HepG2 (cell line): Measurements from ENCODE around the gene GATB. TPM values are rescaled to one million over a fixed set of nuclear protein-coding genes. Genes with fewer than 3 reads are reported as not detected.

ENCODE experiments used
- ATAC-seq: fragments of 200-7000 bp; cut with Tn5 transposase; 3 replicates; pipeline ENCODE4 v1.9.1; 2020; ENCODE audit warnings: mild to moderate bottlenecking, moderate library complexity
- BruUV-seq: library from RNA; stranded (reverse); fragments of 400-500 nt; replicated peaks from 2 replicates; lab custom pipeline; 2021; lab: Mats Ljungman, UMichigan
- CTCF ChIA-PET: fragments of 300-600 bp; formaldehyde crosslinking; extraction: SDS; loops from one replicate; lab custom pipeline; 2021; ENCODE audit warnings: low total read pairs, inconsistent platforms, low intra/inter-chr PET ratio; lab: Yijun Ruan, JAX
- POLR2A ChIA-PET: fragments of 350-600 bp; sonication (Branson Sonifier 250); formaldehyde crosslinking; loops from one replicate; lab custom pipeline; 2020; ENCODE audit warnings: antibody characterized with exemption, inconsistent platforms; lab: Yijun Ruan, JAX
- DNase-seq: peaks from one replicate; pipeline ENCODE4 v3.0.0-alpha.2; 2015; ENCODE audit warnings: low spot score
- FAIRE-seq: peaks from 3 replicates; lab custom pipeline; 2011; peaks lifted over from hg19 to GRCh38; lab: Jason Lieb, UNC
- H2AFZ ChIP-seq: one replicate; pipeline ENCODE4 v1.6.1; 2011; ENCODE audit warnings: low read length, inconsistent platforms
- H3K27ac ChIP-seq: fragments of 300-600 bp; 3 replicates; pipeline ENCODE4 v1.8.0; 2011; ENCODE audit warnings: mixed run types, mild to moderate bottlenecking, mixed read lengths, low read length, inconsistent platforms; ENCODE audit not compliant: insufficient read depth; ENCODE audit errors: extremely low read length
- H3K27me3 ChIP-seq, 2 experiments: fragments of 200-600 bp in 1 of 2; 2 replicates in 1 of 2; 3 replicates in 1 of 2; pipeline versions ENCODE4 v1.6.0 to v1.8.0; 2011; ENCODE audit warnings: low read length in 2 of 2, mild to moderate bottlenecking in 2 of 2, moderate library complexity in 2 of 2, inconsistent platforms in 1 of 2; ENCODE audit not compliant: insufficient read depth in 2 of 2, control insufficient read depth in 1 of 2
- H3K36me3 ChIP-seq, 2 experiments: fragments of 200-600 bp in 1 of 2; replicated peaks in 1 of 2; 2 replicates in 1 of 2; 3 replicates in 1 of 2; pipeline versions ENCODE4 v1.5.1 to v1.8.0; 2011; ENCODE audit warnings: low read length in 2 of 2, inconsistent platforms in 1 of 2; ENCODE audit not compliant: insufficient read depth in 2 of 2, control insufficient read depth in 1 of 2
- H3K4me1 ChIP-seq: 2 replicates; pipeline ENCODE4 v1.5.1; 2012; ENCODE audit warnings: low read length, inconsistent platforms; ENCODE audit not compliant: insufficient read depth
- H3K4me2 ChIP-seq: 2 replicates; pipeline ENCODE4 v1.6.0; 2011; ENCODE audit warnings: low read depth, low read length, inconsistent platforms
- H3K4me3 ChIP-seq, 3 experiments: fragments of 200-600 bp in 1 of 3; sonication (generic), shearing (Covaris generic) in 1 of 3; replicated peaks in 1 of 3; 2 replicates each; pipeline ENCODE4 v1.5.1; 2011 to 2016; ENCODE audit warnings: low read length in 3 of 3, inconsistent platforms in 2 of 3, low read depth in 2 of 3, mild to moderate bottlenecking in 2 of 3, control low read depth in 1 of 3, mixed read lengths in 1 of 3; ENCODE audit not compliant: insufficient read depth in 1 of 3
- H3K79me2 ChIP-seq: one replicate; pipeline ENCODE4 v1.6.1; 2011; ENCODE audit warnings: low read length, inconsistent platforms; ENCODE audit not compliant: insufficient read depth
- H3K9ac ChIP-seq: 2 replicates; pipeline ENCODE4 v1.6.0; 2011; ENCODE audit warnings: mild to moderate bottlenecking, low read depth, low read length, inconsistent platforms; ENCODE audit not compliant: insufficient read depth
- H3K9me3 ChIP-seq: 2 replicates; pipeline ENCODE4 v1.5.1; 2012; ENCODE audit warnings: mild to moderate bottlenecking, low read length
- H4K20me1 ChIP-seq: 2 replicates; pipeline ENCODE4 v1.6.0; 2011; ENCODE audit warnings: inconsistent platforms, mild to moderate bottlenecking, low read length, moderate library complexity; ENCODE audit not compliant: insufficient read depth
- CREBL2 ChIP-seq: sonication (generic); formaldehyde crosslinking; IDR thresholded peaks from 2 replicates; pipeline ENCODE4 v1.8.1; 2023; ENCODE audit warnings: missing genetic modification reagents, mild to moderate bottlenecking, borderline replicate concordance
- ETV5 ChIP-seq: IDR thresholded peaks from 2 replicates; pipeline ENCODE4 v1.6.1; 2018; ENCODE audit warnings: missing biosample characterization, missing genetic modification reagents, inconsistent platforms, borderline replicate concordance
- FOXM1 ChIP-seq: sonication (generic); formaldehyde crosslinking; IDR thresholded peaks from 2 replicates; pipeline ENCODE4 v1.5.0; 2020; ENCODE audit warnings: missing genetic modification reagents
- MTA1 ChIP-seq: sonication (generic); formaldehyde crosslinking; IDR thresholded peaks from 2 replicates; pipeline ENCODE4 v1.4.0; 2020; ENCODE audit warnings: missing genetic modification reagents, mild to moderate bottlenecking, borderline replicate concordance
- NR2C2 ChIP-seq: sonication (generic); formaldehyde crosslinking; IDR thresholded peaks from 2 replicates; pipeline ENCODE4 v1.4.0; 2020; ENCODE audit warnings: missing genetic modification reagents, mild to moderate bottlenecking, moderate library complexity, borderline replicate concordance
- RBAK ChIP-seq: sonication (generic); formaldehyde crosslinking; IDR thresholded peaks from 2 replicates; pipeline ENCODE4 v1.5.1; 2020; ENCODE audit warnings: mild to moderate bottlenecking, missing genetic modification reagents
- SP5 ChIP-seq: IDR thresholded peaks from 2 replicates; pipeline ENCODE4 v1.6.1; 2016; ENCODE audit warnings: low read depth, borderline replicate concordance
- TBX3 ChIP-seq: fragments of 450-650 bp; IDR thresholded peaks from 2 replicates; pipeline ENCODE4 v1.6.1; 2017; ENCODE audit warnings: antibody characterized with exemption, mild to moderate bottlenecking, inconsistent platforms, borderline replicate concordance
- ZC3H4 ChIP-seq: sonication (generic); formaldehyde crosslinking; IDR thresholded peaks from 2 replicates; pipeline ENCODE4 v1.4.0; 2020; ENCODE audit warnings: missing genetic modification reagents, borderline replicate concordance
- ZNF17 ChIP-seq: sonication (generic); formaldehyde crosslinking; IDR thresholded peaks from 2 replicates; pipeline ENCODE4 v1.5.0; 2020; ENCODE audit warnings: mild to moderate bottlenecking, missing genetic modification reagents
- ZNF207 ChIP-seq: fragments of 450-650 bp; IDR thresholded peaks from 2 replicates; pipeline ENCODE4 v1.6.1; 2016; ENCODE audit warnings: antibody characterized with exemption, borderline replicate concordance
- ZNF335 ChIP-seq: sonication (generic); formaldehyde crosslinking; IDR thresholded peaks from 2 replicates; pipeline ENCODE4 v1.4.0; 2020; ENCODE audit warnings: missing genetic modification reagents
- ZNF430 ChIP-seq: sonication (generic); formaldehyde crosslinking; IDR thresholded peaks from 2 replicates; pipeline ENCODE4 v1.9.0; 2021; ENCODE audit warnings: mild to moderate bottlenecking, missing genetic modification reagents
- WGBS: methylation state at CpG from one replicate; pipeline ENCODE4 v1.1.6; 2017; ENCODE audit warnings: low lambda C conversion rate; 5-methylcytosine and 5-hydroxymethylcytosine counted together
- in situ Hi-C: cut with HindIII; loops from 2 replicates; pipeline ENCODE4 v1.10.0; 2017; ENCODE audit warnings: low pct_unique_long_range_greater_than_20kb; ENCODE audit not compliant: extremely low pct_ligation_motif_present
- intact Hi-C: fragments of 100-400 bp; cut with micrococcal nuclease; formaldehyde crosslinking; loops from one replicate; pipeline ENCODE4 v1.10.0; 2022; ENCODE audit not compliant: unreplicated experiment
- polyA plus RNA-seq, 8 experiments: library from polyadenylated mRNA; depleted of rRNA in 3 of 8; stranded (reverse) in 7 of 8; unstranded in 1 of 8; fragments of >200 nt; fragmentation: Illumina TruSeq in 4 of 8; extraction: Trizol in 4 of 8; gene quantifications; 2 replicates each; pipeline versions ENCODE4 v1.2.1 to v1.2.3, GENCODE V29; 2011 to 2016; ENCODE audit warnings: low read depth in 4 of 8, missing spikeins in 1 of 8, mixed read lengths in 1 of 8; ENCODE audit not compliant: insufficient read depth in 1 of 8
- total RNA-seq, 5 experiments: library from RNA; depleted of rRNA; stranded (reverse); fragments of >200 nt; fragmentation: Illumina TruSeq; extraction: Trizol; gene quantifications; 2 replicates each; pipeline ENCODE4 v1.2.3, GENCODE V29; 2016; ENCODE audit warnings: low read depth in 1 of 5
- TF ChIP-seq, protein P1 (sequence below): IDR thresholded peaks from 2 replicates; pipeline ENCODE4 v1.6.1; 2016; ENCODE audit warnings: low read depth, control low read depth
- TF ChIP-seq, protein P2 (sequence below): sonication (generic); formaldehyde crosslinking; IDR thresholded peaks from 2 replicates; pipeline ENCODE4 v1.5.1; 2020; ENCODE audit warnings: missing genetic modification reagents, mild to moderate bottlenecking, borderline replicate concordance

Gene GATB
- total and polyA plus RNA-seq, 2 of the 13 experiments (the other 11 are each of a cell fraction or from before 2014, with no cell fraction given) = 32.3 to 32.4 TPM

DNA sequence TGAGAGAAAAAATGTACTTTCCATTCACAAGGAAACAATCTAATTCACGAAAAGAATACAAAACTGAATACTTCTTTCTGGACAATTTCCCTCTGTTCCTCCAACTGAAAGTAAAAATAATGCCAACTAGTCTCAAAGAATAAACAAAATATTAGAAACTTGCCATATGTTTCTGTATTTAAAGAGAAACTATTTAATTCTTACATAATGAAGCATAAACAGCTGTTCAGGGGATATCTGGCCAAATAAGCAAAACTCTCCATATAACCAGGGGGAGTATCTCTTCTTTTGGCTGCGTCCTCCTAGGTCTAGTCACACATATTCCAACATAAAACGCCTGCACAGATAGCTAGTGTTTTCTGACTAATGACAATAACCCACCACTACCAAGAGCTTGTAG, 805 bp downstream of the GATB start (continued):
- TF ChIP-seq, protein P1, sequence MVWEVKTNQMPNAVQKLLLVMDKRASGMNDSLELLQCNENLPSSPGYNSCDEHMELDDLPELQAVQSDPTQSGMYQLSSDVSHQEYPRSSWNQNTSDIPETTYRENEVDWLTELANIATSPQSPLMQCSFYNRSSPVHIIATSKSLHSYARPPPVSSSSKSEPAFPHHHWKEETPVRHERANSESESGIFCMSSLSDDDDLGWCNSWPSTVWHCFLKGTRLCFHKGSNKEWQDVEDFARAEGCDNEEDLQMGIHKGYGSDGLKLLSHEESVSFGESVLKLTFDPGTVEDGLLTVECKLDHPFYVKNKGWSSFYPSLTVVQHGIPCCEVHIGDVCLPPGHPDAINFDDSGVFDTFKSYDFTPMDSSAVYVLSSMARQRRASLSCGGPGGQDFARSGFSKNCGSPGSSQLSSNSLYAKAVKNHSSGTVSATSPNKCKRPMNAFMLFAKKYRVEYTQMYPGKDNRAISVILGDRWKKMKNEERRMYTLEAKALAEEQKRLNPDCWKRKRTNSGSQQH (CRISPR knock-in tag) = no peak
- TF ChIP-seq CREBL2 = no peak
- no peak for TF ChIP-seq NR2C2 (CRISPR knock-in tag)
- no peak for TF ChIP-seq ETV5 (CRISPR knock-in tag)

DNA sequence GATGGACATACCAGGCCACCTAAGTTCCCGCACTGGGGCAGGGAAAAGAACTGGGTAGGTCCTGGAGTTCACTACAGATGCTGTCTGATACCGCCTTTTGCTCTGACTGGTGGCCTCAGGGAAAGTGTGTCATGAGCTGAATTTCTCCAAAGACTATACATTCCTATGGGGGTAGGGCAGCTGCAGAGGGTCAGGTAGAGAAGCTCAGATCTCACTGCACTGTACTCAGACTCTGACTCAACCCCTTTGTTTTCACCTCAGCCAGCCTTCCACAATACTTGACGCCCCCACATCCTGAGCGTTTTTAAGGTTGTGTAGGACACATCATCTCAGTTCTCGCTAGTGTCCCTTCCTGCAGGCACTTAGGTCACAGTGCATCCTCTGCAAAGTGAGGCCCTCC, 7.8 kb downstream of the GATB start:
- no peaks in the 10 kb centered on the region for H4K20me1 ChIP-seq
- no peaks in the 10 kb centered on the region for H3K79me2 ChIP-seq
- intact Hi-C loops = no loop called here
- no peak for ATAC-seq
- H2AFZ ChIP-seq = no peak overlapping the region
- no peak overlapping the region for H3K9ac ChIP-seq
- 93% methylated on average over 5 of the region's 5 CpGs for whole genome bisulfite sequencing
- in situ Hi-C loops = no loop called here
- H3K36me3 ChIP-seq = peaks cover 1 to 27% of the 10 kb centered on the region in 2 experiments; a peak in 2 of 5 replicates
- CTCF ChIA-PET = no interaction called here
- no TSS peak for BruUV-seq
- POLR2A ChIA-PET = no interaction called here
- no peaks in the 10 kb centered on the region for H3K4me1 ChIP-seq
- TF ChIP-seq, protein P2, sequence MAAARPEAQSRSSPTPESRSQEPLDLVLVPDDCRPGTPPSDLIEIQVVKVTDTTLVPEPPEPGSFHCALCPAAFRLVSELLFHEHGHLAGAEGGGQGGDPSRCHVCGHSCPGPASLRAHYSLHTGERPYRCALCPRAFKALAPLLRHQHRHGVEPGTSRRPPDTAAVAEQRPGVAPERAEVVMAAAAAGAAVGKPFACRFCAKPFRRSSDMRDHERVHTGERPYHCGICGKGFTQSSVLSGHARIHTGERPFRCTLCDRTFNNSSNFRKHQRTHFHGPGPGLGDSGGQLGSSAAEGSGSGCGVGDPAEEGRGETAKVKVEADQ = no peak
- TF ChIP-seq TBX3 (no peak), FOXM1 (CRISPR knock-in tag) (no peak), SP5 (no peak), ZNF207 (no peak), RBAK (no peak), ZNF17 (CRISPR knock-in tag) (no peak), ZNF430 (CRISPR knock-in tag) (no peak), MTA1 (CRISPR knock-in tag) (no peak), ZC3H4 (no peak), ZNF335 (CRISPR knock-in tag) (no peak)
- TF ChIP-seq, all 625 proteins: peak for 0
- Histone ChIP-seq H3K4me3 (no peak overlapping the region), H3K4me2 (no peak overlapping the region), H3K27me3 (no peaks in the 10 kb centered on the region), H3K27ac (no peak overlapping the region), H3K9me3 (no peaks in the 10 kb centered on the region)
- DNase-seq (no peak), FAIRE-seq (no peak)
